Astrocyte of the cerebellum (primary cell): ENCODE measurements around the gene JAG1.

ENCODE experiments used
- DNase-seq: peaks from one replicate; pipeline ENCODE4 v3.0.0-alpha.2; 2011; ENCODE audit warnings: low read depth
- H3K4me3 ChIP-seq: 2 replicates; pipeline ENCODE4 v1.5.1; 2011; ENCODE audit warnings: mild to moderate bottlenecking, low read depth, low read length, moderate library complexity
- CTCF ChIP-seq: IDR thresholded peaks from 2 replicates; pipeline ENCODE4 v1.5.1; 2012; ENCODE audit warnings: low read length, low read depth, moderate library complexity, mild to moderate bottlenecking; ENCODE audit errors: missing control alignments
- in situ Hi-C: cut with HindIII; loops from 2 replicates; pipeline ENCODE4 v1.10.0; 2017; ENCODE audit warnings: low sequenced_read_pairs

JAG1 gene

GRCh38 chr20:10632721-10633509 is 40.9 kb downstream of the JAG1 start:
- in situ Hi-C loops, result no loop called here
- no peak overlapping the region for H3K4me3 ChIP-seq
- no peak for TF ChIP-seq CTCF
- no peak for DNase-seq

GRCh38 chr20:10631126-10631525 is 42.7 kb downstream of the JAG1 start:
- DNase-seq, result no peak
- in situ Hi-C loops, result no loop called here
- H3K4me3 ChIP-seq, result no peak overlapping the region
- TF ChIP-seq CTCF, result no peak

- DNase-seq, result no peak
- no peak for TF ChIP-seq CTCF
- no peak overlapping the region for H3K4me3 ChIP-seq
- in situ Hi-C loops, result no loop called here
Observed at GRCh38 chr20:10629946-10630650, 43.7 kb downstream of the JAG1 start.

GRCh38 chr20:10626896-10627295 is 46.9 kb downstream of the JAG1 start:
- H3K4me3 ChIP-seq, result no peak overlapping the region
- in situ Hi-C loops, result no loop called here
- no peak for DNase-seq
- TF ChIP-seq CTCF, result no peak

GRCh38 chr20:10625641-10626040 is 48.2 kb downstream of the JAG1 start:
- DNase-seq, result no peak
- in situ Hi-C loops, result no loop called here
- H3K4me3 ChIP-seq, result no peak overlapping the region
- TF ChIP-seq CTCF, result no peak

GRCh38 chr20:10622657-10623418 is 51.0 kb downstream of the JAG1 start:
- DNase-seq, result peak; percentile 87
- peak; percentile 6 for TF ChIP-seq CTCF
- H3K4me3 ChIP-seq, result peak overlapping the region; percentile 7
- in situ Hi-C loops, result no loop called here
